ENCODE measurements around the gene STK26.

DNA sequence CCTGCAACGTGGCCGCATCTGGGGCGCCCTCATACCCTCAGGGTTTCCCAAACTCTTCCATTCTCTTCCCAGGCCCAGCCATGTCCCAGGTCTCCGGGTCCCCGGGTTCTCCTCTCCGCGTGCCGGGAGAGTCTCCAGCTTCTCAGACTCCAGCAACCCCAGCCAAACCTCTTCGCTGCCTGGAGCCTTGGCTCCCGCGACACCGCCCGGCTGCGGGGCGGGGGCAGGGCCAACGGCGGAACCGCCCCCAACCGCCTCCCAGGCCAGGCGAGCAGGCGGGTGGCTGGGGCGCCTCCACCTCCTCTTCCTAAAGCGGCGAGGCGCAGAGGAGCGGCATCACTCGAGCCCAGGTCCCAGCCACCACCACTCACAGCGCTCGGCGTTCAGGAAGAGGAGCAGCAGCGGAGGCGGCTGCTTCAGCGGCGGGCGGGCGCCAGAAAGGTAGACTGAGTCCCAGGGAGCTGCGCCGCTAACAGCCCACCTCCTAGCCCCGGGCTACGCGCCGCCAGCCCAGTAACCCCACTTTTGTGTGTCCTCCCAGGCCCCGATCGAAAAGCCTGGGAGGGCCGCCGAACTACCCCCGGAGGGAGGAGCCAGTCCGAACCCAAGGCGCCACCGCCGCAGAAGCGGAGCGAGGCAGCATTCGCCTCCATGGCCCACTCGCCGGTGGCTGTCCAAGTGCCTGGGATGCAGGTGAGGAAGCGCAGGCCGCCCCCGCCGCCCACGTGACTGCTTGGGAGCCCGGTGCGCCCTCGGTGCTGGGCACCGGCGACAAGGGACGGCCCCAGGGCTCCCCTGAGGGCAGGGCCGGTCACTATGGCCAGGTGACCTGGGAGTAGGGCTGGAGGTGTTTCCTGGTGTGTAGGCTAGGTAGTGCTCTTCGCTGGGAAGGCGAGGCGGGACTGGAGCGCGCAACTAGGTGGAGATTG is at the start of gene STK26:
- peak; percentile 81 to 93 (median 82) for TF ChIP-seq POLR2AphosphoS5 (IDR thresholded peaks at IDR 0.05)
- no peak for TF ChIP-seq EP300 (IDR thresholded peaks at IDR 0.05; ENCODE audit: low read depth)
- TF ChIP-seq, protein P1, sequence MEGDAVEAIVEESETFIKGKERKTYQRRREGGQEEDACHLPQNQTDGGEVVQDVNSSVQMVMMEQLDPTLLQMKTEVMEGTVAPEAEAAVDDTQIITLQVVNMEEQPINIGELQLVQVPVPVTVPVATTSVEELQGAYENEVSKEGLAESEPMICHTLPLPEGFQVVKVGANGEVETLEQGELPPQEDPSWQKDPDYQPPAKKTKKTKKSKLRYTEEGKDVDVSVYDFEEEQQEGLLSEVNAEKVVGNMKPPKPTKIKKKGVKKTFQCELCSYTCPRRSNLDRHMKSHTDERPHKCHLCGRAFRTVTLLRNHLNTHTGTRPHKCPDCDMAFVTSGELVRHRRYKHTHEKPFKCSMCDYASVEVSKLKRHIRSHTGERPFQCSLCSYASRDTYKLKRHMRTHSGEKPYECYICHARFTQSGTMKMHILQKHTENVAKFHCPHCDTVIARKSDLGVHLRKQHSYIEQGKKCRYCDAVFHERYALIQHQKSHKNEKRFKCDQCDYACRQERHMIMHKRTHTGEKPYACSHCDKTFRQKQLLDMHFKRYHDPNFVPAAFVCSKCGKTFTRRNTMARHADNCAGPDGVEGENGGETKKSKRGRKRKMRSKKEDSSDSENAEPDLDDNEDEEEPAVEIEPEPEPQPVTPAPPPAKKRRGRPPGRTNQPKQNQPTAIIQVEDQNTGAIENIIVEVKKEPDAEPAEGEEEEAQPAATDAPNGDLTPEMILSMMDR (IDR thresholded peaks at IDR 0.05) = peak in 1 of 5 experiments; percentile 19

Data from transverse colon (tissue), 4 donors.